IPS-18a (cell line): ENCODE measurements around the gene LMOD3.

Experiments used
- H3K27ac ChIP-seq: one replicate; pipeline ENCODE4 v1.5.1; 2013; ENCODE audit warnings: low read length
- H3K27me3 ChIP-seq: one replicate; pipeline ENCODE4 v1.6.1; 2013; ENCODE audit warnings: mild to moderate bottlenecking, low read length; ENCODE audit not compliant: control insufficient read depth, insufficient read depth
- H3K36me3 ChIP-seq: one replicate; pipeline ENCODE4 v1.6.1; 2013; ENCODE audit warnings: low read depth, low read length; ENCODE audit not compliant: control insufficient read depth
- H3K4me1 ChIP-seq: one replicate; pipeline ENCODE4 v1.6.1; 2013; ENCODE audit warnings: low read depth, low read length; ENCODE audit not compliant: control insufficient read depth
- H3K4me3 ChIP-seq: one replicate; pipeline ENCODE4 v1.5.1; 2013; ENCODE audit warnings: low read length
- H3K9ac ChIP-seq: one replicate; pipeline ENCODE4 v1.6.1; 2013; ENCODE audit warnings: mild to moderate bottlenecking, low read length, moderate library complexity
- H3K9me3 ChIP-seq: one replicate; pipeline ENCODE4 v1.6.1; 2013; ENCODE audit warnings: low read depth, low read length; ENCODE audit not compliant: control insufficient read depth

LMOD3 gene

GRCh38 chr3:69121950-69122349 is 445 bp downstream of the LMOD3 start:
- Histone ChIP-seq H3K27me3 (no peaks in the 10 kb centered on the region), H3K27ac (no peak overlapping the region), H3K4me3 (no peak overlapping the region), H3K9ac (no peak overlapping the region), H3K36me3 (no peaks in the 10 kb centered on the region), H3K9me3 (no peaks in the 10 kb centered on the region), H3K4me1 (no peaks in the 10 kb centered on the region)

GRCh38 chr3:69121513-69121912 is 882 bp downstream of the LMOD3 start:
- Histone ChIP-seq H3K4me3 (no peak overlapping the region), H3K27me3 (no peaks in the 10 kb centered on the region), H3K9me3 (no peaks in the 10 kb centered on the region), H3K36me3 (no peaks in the 10 kb centered on the region), H3K9ac (no peak overlapping the region), H3K4me1 (no peaks in the 10 kb centered on the region), H3K27ac (no peak overlapping the region)

- Histone ChIP-seq H3K9me3 (no peaks in the 10 kb centered on the region), H3K4me1 (no peaks in the 10 kb centered on the region), H3K4me3 (no peak overlapping the region), H3K27me3 (no peaks in the 10 kb centered on the region), H3K27ac (no peak overlapping the region), H3K9ac (no peak overlapping the region), H3K36me3 (no peaks in the 10 kb centered on the region)
Observed at GRCh38 chr3:69120879-69121464, 1.4 kb downstream of the LMOD3 start.

DNA sequence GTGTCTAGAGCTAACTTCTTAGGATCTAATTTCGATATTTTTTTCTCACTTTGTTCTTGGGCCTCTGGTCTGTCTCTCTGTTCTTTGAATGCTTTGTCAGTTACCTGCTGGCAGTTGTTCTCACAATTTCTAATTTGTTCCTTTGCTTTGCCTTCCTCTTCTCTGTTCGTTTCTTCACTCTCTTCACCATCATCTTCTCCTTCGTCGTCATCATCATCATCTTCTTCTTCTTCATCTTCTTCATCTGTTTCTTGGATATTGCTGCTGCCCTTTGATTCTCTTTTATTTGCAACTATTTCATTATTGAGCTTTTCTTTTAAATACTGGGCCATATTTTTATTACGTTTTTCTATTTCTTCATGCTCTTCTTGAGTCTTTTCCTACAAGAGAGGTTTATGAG is 2.7 kb downstream of the LMOD3 start:
- H3K27ac ChIP-seq = no peak overlapping the region
- no peaks in the 10 kb centered on the region for H3K36me3 ChIP-seq
- no peaks in the 10 kb centered on the region for H3K9me3 ChIP-seq
- H3K4me1 ChIP-seq = no peaks in the 10 kb centered on the region
- H3K27me3 ChIP-seq = no peaks in the 10 kb centered on the region
- no peak overlapping the region for H3K9ac ChIP-seq
- H3K4me3 ChIP-seq = no peak overlapping the region

GRCh38 chr3:69119138-69119537 is 3.3 kb downstream of the LMOD3 start:
- H3K9me3 ChIP-seq = no peaks in the 10 kb centered on the region
- no peaks in the 10 kb centered on the region for H3K27me3 ChIP-seq
- H3K4me1 ChIP-seq = no peaks in the 10 kb centered on the region
- no peak overlapping the region for H3K9ac ChIP-seq
- no peaks in the 10 kb centered on the region for H3K36me3 ChIP-seq
- no peak overlapping the region for H3K4me3 ChIP-seq
- H3K27ac ChIP-seq = no peak overlapping the region

GRCh38 chr3:69118555-69118954 is 3.8 kb downstream of the LMOD3 start:
- H3K4me1 ChIP-seq = no peaks in the 10 kb centered on the region
- no peak overlapping the region for H3K4me3 ChIP-seq
- H3K36me3 ChIP-seq = no peaks in the 10 kb centered on the region
- H3K27me3 ChIP-seq = no peaks in the 10 kb centered on the region
- H3K27ac ChIP-seq = no peak overlapping the region
- H3K9me3 ChIP-seq = no peaks in the 10 kb centered on the region
- no peak overlapping the region for H3K9ac ChIP-seq

GRCh38 chr3:69116897-69117296 is 5.5 kb downstream of the LMOD3 start:
- H3K36me3 ChIP-seq = no peaks in the 10 kb centered on the region
- H3K9ac ChIP-seq = no peak overlapping the region
- H3K4me1 ChIP-seq = no peaks in the 10 kb centered on the region
- no peak overlapping the region for H3K4me3 ChIP-seq
- no peaks in the 10 kb centered on the region for H3K27me3 ChIP-seq
- H3K9me3 ChIP-seq = no peaks in the 10 kb centered on the region
- H3K27ac ChIP-seq = no peak overlapping the region

DNA sequence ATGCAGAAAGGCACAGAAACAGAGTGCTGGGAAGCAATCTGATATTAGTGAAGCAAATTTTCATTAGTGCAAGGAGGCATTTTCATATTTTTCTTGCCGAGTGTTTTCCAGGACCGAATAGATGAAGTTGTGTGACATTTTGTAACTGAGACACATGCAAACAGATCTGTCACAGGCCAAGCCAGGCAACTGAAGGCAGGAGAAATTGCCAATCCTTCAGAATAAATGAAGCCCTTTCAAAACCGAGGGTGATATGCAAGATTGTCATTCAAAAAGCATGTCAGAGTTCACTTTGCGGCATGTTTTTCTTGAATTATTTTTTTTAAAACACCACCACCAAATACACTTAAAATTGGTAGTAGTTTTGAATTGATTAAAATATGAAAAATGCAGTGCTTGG is 6.2 kb downstream of the LMOD3 start:
- Histone ChIP-seq H3K27me3 (no peaks in the 10 kb centered on the region), H3K27ac (no peak overlapping the region), H3K9ac (no peak overlapping the region), H3K36me3 (no peaks in the 10 kb centered on the region), H3K4me1 (peaks cover under 1% of the 10 kb centered on the region), H3K4me3 (no peak overlapping the region), H3K9me3 (no peaks in the 10 kb centered on the region)

GRCh38 chr3:69115731-69116130 is 6.7 kb downstream of the LMOD3 start:
- Histone ChIP-seq H3K36me3 (no peaks in the 10 kb centered on the region), H3K4me3 (no peak overlapping the region), H3K9ac (no peak overlapping the region), H3K4me1 (peaks cover 5% of the 10 kb centered on the region), H3K27ac (no peak overlapping the region), H3K9me3 (no peaks in the 10 kb centered on the region), H3K27me3 (no peaks in the 10 kb centered on the region)

- peaks cover 5% of the 10 kb centered on the region for H3K4me1 ChIP-seq
- no peaks in the 10 kb centered on the region for H3K36me3 ChIP-seq
- no peak overlapping the region for H3K27ac ChIP-seq
- H3K9ac ChIP-seq = no peak overlapping the region
- H3K4me3 ChIP-seq = no peak overlapping the region
- no peaks in the 10 kb centered on the region for H3K9me3 ChIP-seq
- H3K27me3 ChIP-seq = no peaks in the 10 kb centered on the region
Observed at GRCh38 chr3:69113536-69113935, 8.9 kb downstream of the LMOD3 start.

DNA sequence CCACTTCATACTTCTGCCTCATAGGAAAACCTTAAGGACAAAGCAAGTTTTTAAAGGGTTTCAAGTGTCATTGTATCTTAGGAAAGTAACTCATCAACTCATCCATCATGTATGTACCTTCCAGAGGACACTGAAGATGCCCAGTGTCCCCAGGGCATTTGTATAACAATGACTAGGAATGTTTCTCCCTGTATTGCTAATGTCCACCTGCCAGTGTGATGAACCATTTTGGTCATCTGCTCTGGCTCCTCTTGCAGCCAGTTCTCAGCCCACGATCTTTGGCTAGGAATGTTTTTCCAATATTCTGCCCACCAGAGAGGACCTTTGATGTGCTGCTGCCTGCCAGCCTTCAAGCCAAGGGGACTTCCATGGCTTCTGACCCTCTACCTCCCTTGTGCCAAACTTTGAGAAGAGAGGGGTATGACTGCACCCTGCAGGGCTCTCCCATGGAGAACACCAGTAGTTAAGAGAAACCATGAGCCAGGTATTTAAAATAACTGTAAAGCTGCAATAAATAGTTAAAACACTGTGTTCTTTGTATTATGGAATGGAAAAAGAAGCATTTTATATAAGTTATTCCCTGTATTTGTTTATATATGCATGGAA is 11.4 kb downstream of the LMOD3 start:
- H3K4me3 ChIP-seq = no peak overlapping the region
- H3K9ac ChIP-seq = no peak overlapping the region
- no peak overlapping the region for H3K27ac ChIP-seq

GRCh38 chr3:69108811-69109210 is 13.6 kb downstream of the LMOD3 start:
- no peak overlapping the region for H3K4me3 ChIP-seq
- H3K27ac ChIP-seq = no peak overlapping the region
- H3K4me1 ChIP-seq = peaks cover 5% of the 10 kb centered on the region
- H3K9ac ChIP-seq = no peak overlapping the region
- H3K27me3 ChIP-seq = no peaks in the 10 kb centered on the region
- no peaks in the 10 kb centered on the region for H3K9me3 ChIP-seq
- peaks cover 3% of the 10 kb centered on the region for H3K36me3 ChIP-seq

More for the DNA sequence above, 11.4 kb downstream of the LMOD3 start:
- Histone ChIP-seq H3K27me3 (no peaks in the 10 kb centered on the region), H3K9me3 (no peaks in the 10 kb centered on the region), H3K36me3 (no peaks in the 10 kb centered on the region), H3K4me1 (peaks cover 5% of the 10 kb centered on the region)
